SW480 (cell line): ENCODE measurements around the gene OR4M2.
"Not testable (repeated sequence)": the region's sequence is repeated elsewhere in the genome, so short reads cannot be mapped to it uniquely, and the experiment has no call there.

Source experiments
- DNase-seq: peaks from one replicate; pipeline ENCODE4 v3.0.0-alpha.2; 2016; ENCODE audit warnings: low spot score

Gene OR4M2

GRCh38 chr15:22080227-22080626, at the start of gene OR4M2:
OR4M2 (plus strand) TSS chr15:22080527; CDS start chr15:22080625, 98 bp downstream.
- DNase-seq: not testable (repeated sequence)

GRCh38 chr15:22069267-22069666, 11.1 kb upstream of the OR4M2 start:
- DNase-seq: not testable (repeated sequence)

- not testable (repeated sequence) for DNase-seq
Measured at GRCh38 chr15:22081386-22081785, 1.1 kb downstream of the OR4M2 start.

- not testable (repeated sequence) for DNase-seq
Measured at GRCh38 chr15:22098616-22099253, 18.4 kb downstream of the OR4M2 start.

GRCh38 chr15:22099289-22099891, 19.1 kb downstream of the OR4M2 start:
- not testable (repeated sequence) for DNase-seq

GRCh38 chr15:22122033-22122432, 41.7 kb downstream of the OR4M2 start:
- not testable (repeated sequence) for DNase-seq
